LoVo (cell line): ENCODE data around the gene TRMU.
A peak's percentile ranks its signal among the peaks of the same experiment; 100 is the strongest.

Experiments used
- DNase-seq: peaks from one replicate; pipeline ENCODE4 v3.0.0-alpha.2; 2016; ENCODE audit warnings: low spot score

TRMU gene

DNA sequence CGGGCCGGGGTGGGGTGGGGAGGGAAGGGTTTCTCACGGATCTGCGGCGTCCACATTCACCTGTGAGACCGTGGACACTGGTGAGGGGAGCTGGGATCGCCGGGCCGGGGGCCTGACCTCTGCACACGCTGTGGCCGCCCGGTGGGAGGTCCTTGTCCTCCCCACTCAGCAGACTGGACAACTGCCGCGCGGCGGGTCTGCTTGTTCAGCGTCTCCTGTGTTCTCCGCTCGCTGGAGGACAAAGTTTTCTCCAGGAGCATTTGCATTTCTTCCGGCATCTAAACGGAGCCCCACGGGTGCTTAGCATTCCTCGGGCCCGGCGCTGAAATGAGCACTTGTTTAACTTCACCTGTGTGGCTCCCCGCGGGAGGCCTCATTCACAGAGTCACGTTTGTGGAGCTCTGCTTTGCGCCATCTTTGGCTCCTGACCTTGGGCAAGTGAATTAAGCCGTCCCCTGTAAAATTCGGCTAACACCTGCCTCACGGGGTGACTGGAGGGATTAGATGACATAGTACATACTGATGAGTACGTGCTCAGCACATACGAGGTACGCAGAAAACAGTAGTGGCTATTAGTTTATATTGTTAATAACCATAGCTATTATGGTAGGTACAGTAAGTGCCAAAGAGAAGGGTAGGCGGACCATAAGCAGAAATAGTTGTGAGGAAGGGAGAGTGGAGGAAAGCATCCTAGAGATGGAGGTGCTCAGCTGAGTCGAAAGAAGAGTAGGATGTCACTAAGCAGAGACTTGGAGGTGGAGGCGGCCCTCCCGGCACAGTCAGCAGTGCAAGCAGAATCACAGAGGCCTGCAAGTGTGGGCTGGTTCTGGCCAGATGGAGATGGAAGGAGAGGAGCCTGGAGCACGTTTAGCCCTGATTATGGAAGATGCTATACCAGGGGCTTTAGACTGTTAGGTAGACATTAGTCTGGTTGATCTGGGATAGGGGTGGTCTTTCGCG is 885 bp downstream of the TRMU start:
- DNase-seq, result no peak

DNA sequence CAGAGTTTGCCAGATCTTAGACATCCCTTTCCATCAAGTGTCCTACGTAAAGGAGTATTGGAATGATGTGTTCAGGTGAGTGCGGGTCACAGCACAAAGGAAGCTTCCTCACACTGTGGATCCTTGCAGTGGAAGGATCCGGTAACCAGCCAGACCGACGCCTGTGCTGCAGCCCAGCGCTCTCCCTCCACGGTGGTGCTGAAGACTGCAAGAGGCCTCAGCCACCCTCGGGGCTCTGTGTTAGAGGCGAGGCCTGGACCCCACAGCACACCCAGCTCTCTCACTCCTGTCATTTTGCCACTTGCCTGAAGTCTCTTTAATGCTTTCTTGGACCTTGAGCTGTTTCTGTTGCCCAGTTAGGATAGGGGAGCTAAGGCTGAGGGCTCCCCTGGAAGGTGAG is 2.4 kb downstream of the TRMU start:
- DNase-seq, result no peak

DNA sequence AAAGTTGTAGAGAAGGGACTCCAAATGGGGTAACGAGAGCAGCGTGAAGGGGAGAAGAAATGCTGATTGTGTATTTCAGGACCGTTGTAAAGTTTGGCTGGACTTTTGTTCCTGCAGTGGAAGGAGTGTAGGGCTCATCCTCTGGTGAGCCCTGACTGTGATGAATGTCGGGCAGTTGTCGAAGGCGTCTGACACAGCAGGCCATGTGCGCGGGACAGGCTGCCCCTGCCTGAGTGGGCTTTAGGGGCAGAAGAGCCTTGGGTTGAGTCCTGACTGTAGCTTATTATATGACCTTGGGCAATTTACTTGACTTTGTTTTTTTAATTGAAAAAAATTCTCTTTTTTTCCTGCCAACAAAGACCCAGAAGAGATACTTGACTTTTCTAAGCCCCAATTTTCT is 3.1 kb downstream of the TRMU start:
- DNase-seq, result no peak

DNA sequence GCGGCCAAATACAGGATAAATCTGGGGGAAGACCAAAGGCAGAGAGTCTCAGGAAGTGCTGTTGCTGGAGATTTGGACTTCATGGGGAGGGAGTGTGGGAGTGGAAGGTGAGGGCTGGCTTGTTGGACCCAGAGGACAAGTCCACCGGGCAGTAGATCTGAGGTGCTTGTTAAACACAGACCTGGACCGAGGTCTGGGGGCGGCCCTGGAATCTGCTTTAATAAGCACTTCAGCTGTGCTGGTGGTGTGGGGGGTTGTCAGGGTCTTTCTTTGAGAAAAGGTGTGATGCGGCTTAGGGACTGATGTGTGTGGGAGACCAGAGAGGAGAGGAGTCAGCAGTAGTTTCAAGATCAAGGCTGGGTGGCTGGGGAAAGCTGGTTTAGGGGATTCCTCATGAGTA is 4.4 kb downstream of the TRMU start:
- no peak for DNase-seq

DNA sequence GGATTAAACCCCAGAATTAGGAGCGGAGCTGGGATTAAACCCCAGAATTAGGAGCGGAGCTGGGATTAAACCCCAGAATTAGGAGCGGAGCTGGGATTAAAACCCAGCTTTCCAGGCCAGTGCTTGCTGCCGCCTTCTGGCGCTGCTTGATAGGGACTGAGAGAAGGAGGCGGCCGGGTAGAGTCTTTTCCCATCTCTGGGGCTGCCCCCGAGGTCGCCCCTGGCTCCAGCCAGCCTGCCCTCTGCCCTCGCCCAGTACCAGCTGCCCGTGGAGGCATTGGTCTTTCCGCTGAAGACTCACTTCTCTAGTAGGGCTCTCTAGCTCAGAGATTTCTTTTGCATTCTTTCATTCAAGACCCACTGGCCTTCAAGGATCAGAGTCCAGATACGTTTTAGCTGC is 5.2 kb downstream of the TRMU start:
- DNase-seq, result no peak

DNA sequence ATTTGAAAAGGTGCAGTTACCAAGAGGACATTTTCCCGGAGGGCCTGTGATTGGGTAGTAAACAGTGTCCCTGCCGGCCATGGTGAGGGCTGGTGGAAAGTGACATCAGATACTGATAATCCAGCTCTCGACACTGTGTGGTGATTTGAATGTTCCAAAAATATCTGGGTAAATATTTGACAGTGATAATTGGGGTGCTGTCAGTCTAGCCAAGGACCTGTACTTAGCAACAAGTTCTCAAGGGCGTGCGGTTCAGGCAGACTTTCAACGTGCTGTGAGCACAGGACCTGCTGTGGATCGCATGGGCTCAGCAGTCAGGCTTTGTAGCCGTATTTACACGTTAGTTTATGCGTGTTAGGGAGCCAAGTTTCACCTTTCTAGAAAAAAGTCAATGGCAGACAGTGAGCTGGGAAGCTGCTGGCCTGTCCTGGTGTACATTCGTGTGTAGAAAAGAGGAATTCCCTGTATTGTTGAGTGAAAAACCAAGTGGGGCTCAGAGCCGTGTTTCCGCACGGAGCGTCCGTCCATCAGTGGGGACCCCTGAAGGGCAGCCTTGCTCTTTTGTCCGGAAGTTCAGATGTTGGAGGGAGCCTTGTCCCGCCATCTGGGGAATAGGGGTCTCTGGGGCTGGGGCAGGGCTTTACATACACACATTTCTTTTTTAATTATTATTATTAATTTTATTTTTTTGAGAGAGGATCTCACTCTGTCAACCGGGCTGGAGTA is 11.3 kb downstream of the TRMU start:
- no peak for DNase-seq

- no peak for DNase-seq
Measured at GRCh38 chr22:46347646-46348045, 12.1 kb downstream of the TRMU start.

DNA sequence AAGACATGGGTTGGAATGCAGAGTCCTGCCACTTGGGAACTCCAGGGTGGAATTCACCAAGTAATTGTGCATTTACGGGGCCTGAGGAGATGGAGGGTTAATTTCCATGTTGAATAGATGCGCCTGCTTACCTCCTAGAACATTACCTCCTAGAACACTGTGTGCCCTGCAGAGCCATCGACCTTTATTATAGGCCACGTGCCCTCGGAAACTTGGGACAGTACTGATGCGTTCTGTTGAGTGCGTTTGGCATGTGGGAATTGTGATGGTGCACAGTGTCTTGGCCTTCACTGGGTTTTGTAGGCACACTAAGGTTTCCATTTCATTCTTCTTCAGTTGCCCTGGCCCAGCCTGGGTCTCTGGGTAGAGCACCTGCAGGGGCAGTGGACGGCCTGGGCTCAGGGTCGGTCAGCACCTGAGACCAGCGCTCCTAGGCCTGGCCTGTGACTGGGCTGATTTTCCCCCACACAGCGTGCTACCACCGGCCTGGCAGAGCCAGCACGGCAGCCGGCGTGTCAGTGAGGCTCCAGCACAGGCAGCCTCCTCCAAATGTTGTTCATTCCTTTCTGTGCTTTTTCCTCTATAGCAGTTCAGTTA is 12.7 kb downstream of the TRMU start:
- DNase-seq, result no peak

GRCh38 chr22:46349238-46349637 is 13.7 kb downstream of the TRMU start:
- DNase-seq, result no peak

GRCh38 chr22:46349681-46350080 is 14.2 kb downstream of the TRMU start:
- DNase-seq, result no peak

DNA sequence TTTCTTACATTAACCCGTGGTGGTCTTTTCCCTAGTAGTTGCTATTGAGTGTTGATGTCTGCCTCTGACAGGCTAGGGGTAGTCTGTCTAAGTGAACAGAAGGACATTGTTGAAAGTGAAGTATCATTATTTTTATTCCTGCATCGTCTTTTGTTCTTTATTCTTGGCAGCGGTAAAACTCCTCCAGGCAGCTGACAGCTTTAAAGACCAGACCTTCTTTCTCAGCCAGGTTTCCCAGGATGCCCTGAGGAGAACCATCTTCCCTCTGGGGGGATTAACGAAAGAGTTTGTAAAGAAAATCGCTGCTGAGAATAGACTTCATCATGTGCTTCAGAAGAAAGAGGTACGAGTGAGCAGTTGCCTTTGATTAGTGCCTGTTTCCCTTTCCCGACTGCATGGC is 14.6 kb downstream of the TRMU start:
- no peak for DNase-seq

DNA sequence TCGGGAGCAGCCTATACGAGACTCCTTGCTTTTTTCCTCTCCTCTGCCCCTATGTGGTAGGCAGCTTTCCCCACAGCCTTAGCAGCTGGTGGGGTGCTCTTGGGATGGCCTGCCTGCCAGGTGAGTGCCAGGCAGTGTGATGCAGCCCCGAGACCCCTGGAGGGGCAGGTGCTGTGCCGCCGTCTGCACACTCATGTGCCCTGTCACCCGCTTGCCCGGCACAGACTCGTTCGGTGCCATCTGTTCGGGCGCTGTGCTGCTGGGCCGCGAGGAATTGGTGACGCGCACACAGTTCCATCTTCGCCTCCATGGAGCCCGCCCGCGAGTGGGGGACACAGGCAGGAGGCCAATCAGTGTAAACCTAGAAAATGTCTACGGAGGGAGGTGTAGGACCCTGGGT is 15.1 kb downstream of the TRMU start:
- DNase-seq, result no peak

GRCh38 chr22:46351131-46351735 is 15.7 kb downstream of the TRMU start:
- DNase-seq, result no peak

DNA sequence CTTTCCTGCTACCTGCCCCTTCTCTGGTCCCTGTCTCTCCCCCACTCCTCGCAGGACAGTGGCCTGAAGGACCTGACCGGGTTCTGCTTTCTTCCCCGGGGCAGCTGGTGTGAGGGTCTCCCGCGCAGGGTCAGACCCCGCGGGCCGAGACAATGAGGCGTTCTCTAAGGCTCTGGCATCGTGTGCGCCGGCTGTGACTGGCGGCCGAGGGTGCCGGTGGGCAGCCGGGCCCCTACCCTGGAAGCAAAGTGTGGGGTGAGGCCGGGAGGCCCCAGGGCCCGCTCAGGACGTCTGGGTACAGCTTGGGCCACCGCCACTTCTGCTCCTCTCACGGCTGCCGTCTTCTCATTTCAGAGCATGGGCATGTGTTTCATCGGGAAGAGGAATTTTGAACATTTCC is 16.3 kb downstream of the TRMU start:
- DNase-seq, result no peak

DNA sequence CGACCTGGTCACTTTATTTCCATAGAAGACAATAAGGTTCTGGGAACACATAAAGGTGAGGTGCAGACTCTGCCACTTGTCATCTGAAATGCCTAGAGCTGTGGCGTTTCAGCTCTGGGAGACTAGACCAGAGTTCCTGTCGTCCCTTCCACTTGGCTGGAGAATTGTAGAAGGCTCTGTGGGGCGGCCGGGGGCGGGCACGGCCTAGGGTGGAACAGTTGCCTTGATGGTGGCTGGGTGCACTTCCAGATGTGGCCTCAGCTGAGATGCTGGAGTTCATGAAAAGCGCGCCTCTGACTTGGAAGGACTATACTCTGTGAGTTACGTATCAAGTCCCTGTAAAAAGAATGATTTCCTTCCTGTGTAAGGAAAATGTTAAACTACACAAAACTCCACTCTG is 16.8 kb downstream of the TRMU start:
- no peak for DNase-seq

DNA sequence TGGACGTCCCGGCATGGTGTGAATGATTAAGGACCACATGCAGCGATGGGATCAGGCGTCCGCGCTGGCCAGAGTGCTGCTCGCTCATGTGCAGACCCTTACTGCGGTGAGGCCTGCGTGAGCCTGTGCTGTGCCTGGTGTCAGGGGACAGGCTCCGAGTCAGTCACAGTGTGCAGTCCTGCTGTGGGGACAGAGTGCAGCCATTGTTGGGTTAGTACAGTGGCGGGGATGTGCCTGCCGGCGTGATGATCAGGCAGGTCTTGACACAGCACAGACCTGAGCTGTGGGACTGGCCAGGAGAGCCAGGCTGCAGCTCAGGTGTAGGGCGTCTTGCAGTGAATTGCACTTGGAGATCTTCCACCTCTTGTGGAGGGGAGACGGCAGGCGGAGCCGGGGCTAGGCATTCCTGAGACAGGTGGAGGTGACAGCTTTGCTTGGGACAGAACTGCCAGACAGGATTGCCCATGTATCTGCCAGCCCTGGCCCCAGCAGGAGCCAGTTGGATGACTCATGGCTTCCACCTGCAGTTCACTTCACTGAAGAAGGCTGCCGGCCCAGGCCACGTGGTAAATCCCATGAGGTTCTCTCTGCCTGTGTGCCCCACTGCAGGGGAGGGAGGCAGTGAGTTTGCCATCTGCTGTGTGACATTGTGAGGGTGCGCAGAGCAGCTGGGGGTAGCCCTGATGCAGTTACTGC is 17.3 kb downstream of the TRMU start:
- DNase-seq, result peak; percentile 44

GRCh38 chr22:46353483-46354105 is 18.1 kb downstream of the TRMU start:
- DNase-seq, result no peak

DNA sequence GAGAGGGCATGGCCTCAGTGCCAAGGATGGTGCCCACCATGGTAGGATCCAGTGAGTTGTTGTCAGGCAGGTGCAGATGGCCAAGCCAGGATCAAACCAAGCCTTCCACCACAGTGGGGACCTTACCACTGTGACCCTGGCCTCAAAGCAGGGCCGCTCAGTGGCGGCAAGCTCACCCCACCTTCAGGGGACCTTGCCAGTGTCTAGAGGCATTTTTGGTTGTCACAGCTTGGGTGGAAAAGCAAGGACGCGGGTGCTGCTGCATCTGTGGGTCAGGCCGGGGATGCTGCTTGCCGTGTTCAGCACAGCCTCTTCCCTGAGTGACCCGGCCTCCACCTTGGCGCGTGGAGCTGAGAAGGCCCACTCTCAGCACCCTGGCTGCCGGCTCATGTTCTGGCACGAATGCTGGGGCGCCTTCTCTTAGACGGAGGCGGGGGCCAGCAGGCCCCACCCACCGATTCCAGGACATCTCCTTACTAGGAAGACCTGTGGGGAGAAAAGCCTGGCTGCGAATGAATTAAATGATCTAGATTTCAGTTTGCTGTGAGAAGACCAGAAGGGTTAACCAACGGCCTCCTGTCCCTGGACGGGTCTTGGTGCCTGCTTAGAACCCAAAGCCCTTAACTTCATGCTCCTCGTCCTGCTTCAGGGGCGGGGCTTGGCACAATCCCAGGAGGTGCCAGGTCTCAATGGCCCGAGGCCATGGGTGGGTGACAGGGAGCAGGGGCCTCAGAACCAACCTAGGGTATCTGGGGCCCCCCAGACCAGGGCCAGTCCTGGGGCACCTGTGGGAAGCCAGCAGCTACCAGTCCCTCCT is 18.9 kb downstream of the TRMU start:
- DNase-seq, result no peak

- no peak for DNase-seq
Measured at GRCh38 chr22:46354993-46355305, 19.4 kb downstream of the TRMU start.

DNA sequence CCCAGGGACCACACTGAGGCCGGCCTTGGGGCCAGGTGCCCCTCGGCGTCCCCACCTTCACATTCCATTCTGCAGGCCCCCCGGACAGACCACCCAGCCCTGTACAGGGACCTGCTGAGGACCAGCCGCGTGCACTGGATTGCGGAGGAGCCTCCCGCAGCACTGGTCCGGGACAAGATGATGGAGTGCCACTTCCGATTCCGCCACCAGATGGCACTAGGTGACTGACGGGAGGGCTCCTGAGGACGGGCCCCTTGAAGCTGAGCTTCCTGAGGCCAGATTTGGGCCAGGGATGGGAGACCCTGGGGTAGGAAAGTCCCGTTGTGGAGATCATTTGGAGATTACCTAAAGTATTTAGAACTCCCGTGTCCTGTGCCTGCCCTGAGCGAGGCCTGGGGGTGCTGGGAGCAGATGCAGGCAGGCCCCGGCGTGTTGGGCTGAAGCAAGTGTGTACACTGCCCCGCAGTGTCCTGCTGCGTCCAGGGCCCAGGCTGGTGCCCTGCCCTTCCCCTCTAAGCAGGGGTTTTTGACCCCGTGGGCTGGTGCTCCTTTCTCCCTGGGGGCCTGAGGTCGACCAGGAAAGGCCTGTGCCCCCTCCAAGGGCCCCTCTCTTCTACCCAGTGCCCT is 20.0 kb downstream of the TRMU start:
- DNase-seq, result peak; percentile 46
